K562 (cell line): ENCODE measurements around the gene PABPC3. TPM values are rescaled to one million over a fixed set of nuclear protein-coding genes. Genes with fewer than 3 reads are reported as not detected.
A peak's percentile ranks its signal among the peaks of the same experiment; 100 is the strongest.

Experiments used
- ATAC-seq: fragments of 200-7000 bp; cut with Tn5 transposase; 3 replicates; pipeline ENCODE4 v1.9.1; 2020; ENCODE audit warnings: moderate library complexity
- BruUV-seq: library from RNA; stranded (reverse); fragments of 400-500 nt; replicated peaks from 2 replicates; lab custom pipeline; 2021; lab: Mats Ljungman, UMichigan
- CTCF ChIA-PET: fragments of 300-600 bp; formaldehyde crosslinking; extraction: SDS; loops from one replicate; lab custom pipeline; 2021; ENCODE audit warnings: low intra/inter-chr PET ratio; lab: Yijun Ruan, JAX
- POLR2A ChIA-PET: fragments of 300-600, 350-650 bp; sonication (Branson Sonifier 250); formaldehyde crosslinking; extraction: SDS; loops from one replicate; lab custom pipeline; 2021; ENCODE audit warnings: antibody characterized with exemption, inconsistent platforms; lab: Yijun Ruan, JAX
- DNase-seq, 4 experiments: peaks; one replicate each; pipeline versions ENCODE4 v3.0.0 to v3.0.0-alpha.2; 2011 to 2018; ENCODE audit warnings: low spot score in 3 of 4, mixed read lengths in 3 of 4; ENCODE audit errors: extremely low read depth in 1 of 4
- FAIRE-seq: peaks from 2 replicates; lab custom pipeline; 2011; peaks lifted over from hg19 to GRCh38; lab: Jason Lieb, UNC
- H2AFZ ChIP-seq: 2 replicates; pipeline ENCODE4 v1.6.0; 2011; ENCODE audit warnings: low read depth, low read length, control low read depth, inconsistent platforms
- H3K27ac ChIP-seq: fragments of 200-600 bp; 3 replicates; pipeline ENCODE4 v1.8.0; 2011; ENCODE audit warnings: low read depth, mild to moderate bottlenecking, control low read depth, inconsistent platforms, low read length, moderate library complexity, mixed read lengths; ENCODE audit errors: extremely low read depth
- H3K27me3 ChIP-seq, 2 experiments: fragments of 300-600 bp in 1 of 2; 2 replicates in 1 of 2; 3 replicates in 1 of 2; pipeline versions ENCODE4 v1.6.0 to v1.8.0; 2011; ENCODE audit warnings: inconsistent platforms in 2 of 2, low read length in 2 of 2, mild to moderate bottlenecking in 1 of 2, mixed read lengths in 1 of 2, moderate library complexity in 1 of 2; ENCODE audit not compliant: control insufficient read depth in 2 of 2, insufficient read depth in 2 of 2
- H3K36me3 ChIP-seq: fragments of 300-600 bp; 3 replicates; pipeline ENCODE4 v1.8.0; 2011; ENCODE audit warnings: mild to moderate bottlenecking, low read length, inconsistent platforms; ENCODE audit not compliant: control insufficient read depth, insufficient read depth
- H3K4me1 ChIP-seq, 2 experiments: fragments of 200-600 bp in 1 of 2; replicated peaks in 1 of 2; 2 replicates in 1 of 2; 3 replicates in 1 of 2; pipeline versions ENCODE4 v1.5.1 to v1.8.0; 2011; ENCODE audit warnings: inconsistent platforms in 2 of 2, low read length in 2 of 2, mild to moderate bottlenecking in 1 of 2, mixed read lengths in 1 of 2, moderate library complexity in 1 of 2; ENCODE audit not compliant: control insufficient read depth in 2 of 2, insufficient read depth in 2 of 2
- H3K4me2 ChIP-seq: 2 replicates; pipeline ENCODE4 v1.6.1; 2011; ENCODE audit warnings: low read length, control low read depth, inconsistent platforms, mixed read lengths; ENCODE audit not compliant: insufficient read depth
- H3K4me3 ChIP-seq: fragments of 200-600 bp; sonication (generic), shearing (Covaris generic); 2 replicates; pipeline ENCODE4 v1.5.1; 2016; ENCODE audit warnings: control low read depth, inconsistent platforms
- H3K79me2 ChIP-seq: fragments of 200-600 bp; 3 replicates; pipeline ENCODE4 v1.8.0; 2011; ENCODE audit warnings: low read length, inconsistent platforms; ENCODE audit not compliant: control insufficient read depth, insufficient read depth
- H3K9ac ChIP-seq, 2 experiments: 2 replicates each; pipeline versions ENCODE4 v1.6.0 to v1.6.1; 2011; ENCODE audit warnings: low read depth in 2 of 2, low read length in 2 of 2, control low read depth in 1 of 2, inconsistent platforms in 1 of 2, mild to moderate bottlenecking in 1 of 2, mixed read lengths in 1 of 2; ENCODE audit not compliant: insufficient read depth in 1 of 2
- H3K9me1 ChIP-seq: one replicate; pipeline ENCODE4 v1.6.0; 2011; ENCODE audit warnings: inconsistent platforms, mild to moderate bottlenecking, low read length, moderate library complexity; ENCODE audit not compliant: control insufficient read depth, insufficient read depth
- H3K9me3 ChIP-seq: replicated peaks from 2 replicates; pipeline ENCODE4 v1.5.1; 2011; ENCODE audit warnings: low read depth, low read length, inconsistent platforms; ENCODE audit not compliant: control insufficient read depth, insufficient read depth
- H4K20me1 ChIP-seq: replicated peaks from 2 replicates; pipeline ENCODE4 v1.6.1; 2011; ENCODE audit warnings: low read length, inconsistent platforms, mixed read lengths; ENCODE audit not compliant: control insufficient read depth, insufficient read depth
- NFATC3 ChIP-seq: fragments of 450-650 bp; IDR thresholded peaks from 2 replicates; pipeline ENCODE4 v1.6.1; 2017; ENCODE audit warnings: mild to moderate bottlenecking
- ZNF134 ChIP-seq: fragments of 250-450 bp; sonication (Bioruptor Pico); conservative IDR thresholded peaks from 2 replicates; pipeline ENCODE4 v1.4.0; 2020
- WGBS: fragments of 100-300 bp; shearing (Covaris generic); methylation state at CpG from one replicate; pipeline ENCODE4 v1.1.6; 2016; ENCODE audit warnings: low coverage, mixed read lengths; ENCODE audit not compliant: insufficient coverage; ENCODE audit errors: missing lambda C conversion rate; 5-methylcytosine and 5-hydroxymethylcytosine counted together
- in situ Hi-C: fragments of 300-500 bp; cut with MboI; formaldehyde crosslinking; loops from 4 replicates; pipeline ENCODE4 v1.15.0; 2018; ENCODE audit warnings: inconsistent platforms, mixed read lengths
- intact Hi-C: fragments of 100-400 bp; cut with micrococcal nuclease; formaldehyde crosslinking; loops from 2 replicates; pipeline ENCODE4 v1.14.2; 2022
- polyA plus RNA-seq, 8 experiments: library from polyadenylated mRNA; depleted of rRNA in 4 of 8; stranded (reverse) in 5 of 8; unstranded in 3 of 8; fragments of >200 nt; fragmentation: Nextera tagmentation in 2 of 8; fragmentation: Illumina TruSeq in 1 of 8; extraction: Ambion mirVana in 2 of 8; extraction: Trizol in 1 of 8; gene quantifications; 2 replicates each; pipeline versions ENCODE4 v1.2.1 to v1.2.3, GENCODE V29; 2011 to 2014; ENCODE audit warnings: inconsistent platforms in 1 of 8, missing spikeins in 1 of 8
- total RNA-seq, 7 experiments: library from RNA; depleted of rRNA in 6 of 7; stranded (reverse); fragments of >200 nt in 6 of 7; fragmentation: Illumina TruSeq in 2 of 7; extraction: Trizol in 2 of 7; gene quantifications; 2 replicates each; pipeline versions ENCODE4 v1.2.1 to v1.2.3, GENCODE V29; 2011 to 2021; ENCODE audit warnings: low replicate concordance in 1 of 7
- TF ChIP-seq, protein P1 (sequence below), 3 experiments: fragments of 200-800 bp in 1 of 3; fragments of 250-450 bp in 1 of 3; fragments of 450-650 bp in 1 of 3; sonication (Bioruptor Pico) in 1 of 3; sonication (Bioruptor generic) in 1 of 3; formaldehyde crosslinking in 1 of 3; IDR thresholded peaks; 2 replicates each; pipeline versions ENCODE4 v1.6.1 to v1.8.0; 2016 to 2022; ENCODE audit warnings: mild to moderate bottlenecking in 2 of 3, missing genetic modification characterization in 2 of 3, missing compliant biosample characterization in 1 of 3, moderate library complexity in 1 of 3

PABPC3 gene
- total and polyA plus RNA-seq, 9 of the 15 experiments (the other 6 are each of a cell fraction or from before 2014, with no cell fraction given) = 0.05 to 0.80 (median 0.25) TPM

DNA sequence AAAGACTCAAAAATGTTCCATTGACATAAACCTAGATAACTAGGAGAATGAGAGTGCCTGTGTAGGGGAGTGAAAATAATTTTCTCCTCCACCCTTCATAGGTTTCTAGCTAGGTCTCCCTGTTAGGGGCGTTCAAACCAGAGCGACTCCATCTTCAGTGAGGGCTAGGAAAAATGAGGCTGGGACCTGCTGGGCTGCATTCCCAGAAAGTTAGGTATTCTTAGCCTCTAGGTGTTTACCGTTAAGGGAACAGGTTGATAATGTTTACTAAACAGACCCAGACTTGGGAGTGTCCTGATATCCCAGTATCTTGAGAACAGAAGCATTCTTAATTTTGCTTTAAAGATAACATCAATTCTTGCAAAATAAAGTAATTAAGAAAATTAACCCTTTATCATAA, 20.1 kb downstream of the PABPC3 start:
- ChIA-PET POLR2A (no interaction called here), CTCF (no interaction called here)
- ATAC-seq (no peak), DNase-seq (no peak), FAIRE-seq (no peak)
- Histone ChIP-seq H3K79me2 (no peaks in the 10 kb centered on the region), H3K9ac (no peak overlapping the region), H3K27ac (no peak overlapping the region), H4K20me1 (no peaks in the 10 kb centered on the region), H3K36me3 (no peaks in the 10 kb centered on the region), H2AFZ (no peak overlapping the region), H3K27me3 (peaks cover 2 to 10% of the 10 kb centered on the region in 2 experiments; a peak in 2 of 5 replicates), H3K4me3 (no peak overlapping the region), H3K9me3 (no peaks in the 10 kb centered on the region), H3K4me1 (no peaks in the 10 kb centered on the region), H3K4me2 (no peak overlapping the region), H3K9me1 (no peaks in the 10 kb centered on the region)
- in situ Hi-C loops = loop anchor here (10.0 kb wide), 1 partner anchor 111 kb away; no protein-coding TSS in a partner anchor
- no peak for TF ChIP-seq ZNF134 (CRISPR knock-in tag)
- WGBS = 0% methylated on average over 3 of the region's 3 CpGs
- no TSS peak for BruUV-seq
- intact Hi-C loops = loop anchor here (10.0 kb wide), 1 partner anchor 51 kb away; no protein-coding TSS in a partner anchor

DNA sequence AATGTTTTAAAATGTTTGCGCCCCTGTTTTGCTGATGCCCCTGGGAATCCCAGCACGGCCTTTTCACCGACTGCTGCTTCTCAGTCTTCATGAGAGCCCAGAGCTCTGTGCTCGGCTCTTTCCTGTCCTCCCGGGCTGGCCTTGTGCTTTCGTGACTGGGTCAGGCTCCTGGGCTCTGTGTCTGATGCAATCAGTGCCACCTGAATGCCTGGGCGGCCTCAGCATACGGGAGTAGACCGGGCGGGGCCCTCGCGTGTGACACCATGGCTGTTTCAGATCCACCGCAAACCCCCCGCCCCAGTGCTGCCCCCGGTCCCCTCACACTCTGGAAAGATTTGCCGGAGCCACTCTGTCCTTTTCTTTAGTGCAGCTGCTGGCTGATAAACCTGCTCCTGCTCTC, 21.4 kb downstream of the PABPC3 start:
- no peaks in the 10 kb centered on the region for H4K20me1 ChIP-seq
- no TSS peak for BruUV-seq

More for the DNA sequence above, 21.4 kb downstream of the PABPC3 start:
- H3K9ac ChIP-seq = no peak overlapping the region
- H2AFZ ChIP-seq = no peak overlapping the region
- DNase-seq = no peak
- no peaks in the 10 kb centered on the region for H3K9me3 ChIP-seq
- 0% methylated on average over 2 of the region's 16 CpGs for WGBS
- no peak for ATAC-seq
- H3K4me3 ChIP-seq = no peak overlapping the region
- H3K36me3 ChIP-seq = no peaks in the 10 kb centered on the region
- ChIA-PET POLR2A (no interaction called here), CTCF (no interaction called here)
- H3K27ac ChIP-seq = no peak overlapping the region
- FAIRE-seq = no peak
- H3K27me3 ChIP-seq = peaks cover 2 to 10% of the 10 kb centered on the region in 2 experiments; a peak in 2 of 5 replicates
- no peaks in the 10 kb centered on the region for H3K4me1 ChIP-seq
- no peaks in the 10 kb centered on the region for H3K79me2 ChIP-seq
- no peak for TF ChIP-seq NFATC3
- TF ChIP-seq, protein P1, sequence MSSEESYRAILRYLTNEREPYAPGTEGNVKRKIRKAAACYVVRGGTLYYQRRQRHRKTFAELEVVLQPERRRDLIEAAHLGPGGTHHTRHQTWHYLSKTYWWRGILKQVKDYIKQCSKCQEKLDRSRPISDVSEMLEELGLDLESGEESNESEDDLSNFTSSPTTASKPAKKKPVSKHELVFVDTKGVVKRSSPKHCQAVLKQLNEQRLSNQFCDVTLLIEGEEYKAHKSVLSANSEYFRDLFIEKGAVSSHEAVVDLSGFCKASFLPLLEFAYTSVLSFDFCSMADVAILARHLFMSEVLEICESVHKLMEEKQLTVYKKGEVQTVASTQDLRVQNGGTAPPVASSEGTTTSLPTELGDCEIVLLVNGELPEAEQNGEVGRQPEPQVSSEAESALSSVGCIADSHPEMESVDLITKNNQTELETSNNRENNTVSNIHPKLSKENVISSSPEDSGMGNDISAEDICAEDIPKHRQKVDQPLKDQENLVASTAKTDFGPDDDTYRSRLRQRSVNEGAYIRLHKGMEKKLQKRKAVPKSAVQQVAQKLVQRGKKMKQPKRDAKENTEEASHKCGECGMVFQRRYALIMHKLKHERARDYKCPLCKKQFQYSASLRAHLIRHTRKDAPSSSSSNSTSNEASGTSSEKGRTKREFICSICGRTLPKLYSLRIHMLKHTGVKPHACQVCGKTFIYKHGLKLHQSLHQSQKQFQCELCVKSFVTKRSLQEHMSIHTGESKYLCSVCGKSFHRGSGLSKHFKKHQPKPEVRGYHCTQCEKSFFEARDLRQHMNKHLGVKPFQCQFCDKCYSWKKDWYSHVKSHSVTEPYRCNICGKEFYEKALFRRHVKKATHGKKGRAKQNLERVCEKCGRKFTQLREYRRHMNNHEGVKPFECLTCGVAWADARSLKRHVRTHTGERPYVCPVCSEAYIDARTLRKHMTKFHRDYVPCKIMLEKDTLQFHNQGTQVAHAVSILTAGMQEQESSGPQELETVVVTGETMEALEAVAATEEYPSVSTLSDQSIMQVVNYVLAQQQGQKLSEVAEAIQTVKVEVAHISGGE (CRISPR knock-in tag; IDR thresholded peaks at IDR 0.05) = peak in 1 of 3 experiments; percentile 58; a peak in 1 of 6 replicates
- no peak overlapping the region for H3K4me2 ChIP-seq
- in situ Hi-C loops (loop anchor here (10.0 kb wide), 1 partner anchor 113 kb away; no protein-coding TSS in a partner anchor), intact Hi-C loops (loop anchor here (10.0 kb wide), 1 partner anchor 53 kb away; no protein-coding TSS in a partner anchor)
- H3K9me1 ChIP-seq = no peaks in the 10 kb centered on the region
